ENCODE data around the gene FBXL7. TPM values are rescaled to one million over a fixed set of nuclear protein-coding genes. Genes with fewer than 3 reads are reported as not detected.

FBXL7 gene
- total RNA-seq, 1 donor from 2014 or later, result not detected

GRCh38 chr5:15510092-15510491 is 10.1 kb downstream of the FBXL7 start:
- no peak for DNase-seq (ENCODE audit: low spot score)
- H3K9me3 Mint-ChIP-seq, result peaks cover 4% of the 10 kb centered on the region
- H3K4me3 Mint-ChIP-seq (ENCODE audit: low read depth), result no peak overlapping the region

DNA sequence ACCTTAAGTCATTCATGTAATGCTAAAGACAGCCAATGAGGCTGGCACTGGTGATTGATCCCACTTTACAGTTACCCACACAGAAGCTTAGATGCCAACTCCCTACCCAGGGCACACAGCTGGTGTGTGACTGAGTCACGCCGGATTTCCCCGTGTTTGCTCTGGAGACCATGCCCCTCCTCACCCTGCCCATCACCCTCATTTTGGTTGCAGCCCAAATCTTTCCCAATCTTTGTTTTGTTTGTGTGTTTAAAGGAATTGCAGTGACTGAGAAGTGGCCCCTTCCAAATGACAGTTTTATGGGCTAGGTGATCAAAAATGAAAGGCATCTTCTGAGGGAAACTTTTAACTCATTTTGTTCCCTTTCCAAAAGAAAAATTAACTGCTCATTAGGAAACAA is 10.9 kb downstream of the FBXL7 start:
- intact Hi-C loops (cut with micrococcal nuclease), result no loop called here

More at GRCh38 chr5:15510092-15510491, 10.1 kb downstream of the FBXL7 start:
- Mint-ChIP-seq H3K27me3 (ENCODE audit: low read depth) (no peaks in the 10 kb centered on the region), H3K4me1 (ENCODE audit: low read depth) (no peaks in the 10 kb centered on the region), H3K36me3 (ENCODE audit: low read depth) (no peaks in the 10 kb centered on the region), H3K27ac (no peak overlapping the region)
- intact Hi-C loops (cut with micrococcal nuclease), result no loop called here

DNA sequence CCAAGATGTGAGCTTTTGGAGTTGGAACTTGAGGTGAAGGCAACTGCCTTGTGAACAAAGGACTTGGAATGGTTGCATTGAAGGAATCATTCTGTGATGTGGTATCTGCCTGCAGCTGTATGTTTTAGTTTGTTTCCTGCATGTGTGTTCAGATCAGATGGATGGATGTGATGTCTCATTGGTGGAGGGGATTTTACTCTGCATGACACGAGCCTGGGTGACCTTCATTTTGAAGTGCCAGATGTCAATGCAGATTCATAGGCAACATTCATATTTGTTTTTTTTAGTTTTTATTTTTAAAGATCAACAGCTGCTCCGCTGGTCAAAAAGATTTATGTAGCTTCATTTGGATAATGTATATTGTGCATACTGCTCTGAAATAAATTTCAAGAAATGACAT is 13.5 kb downstream of the FBXL7 start:
- intact Hi-C loops (cut with micrococcal nuclease), result no loop called here
- no peak overlapping the region for H3K4me3 Mint-ChIP-seq (ENCODE audit: low read depth)
- no peaks in the 10 kb centered on the region for H3K36me3 Mint-ChIP-seq (ENCODE audit: low read depth)
- peaks cover 17% of the 10 kb centered on the region for H3K9me3 Mint-ChIP-seq
- DNase-seq (ENCODE audit: low spot score), result no peak
- H3K27me3 Mint-ChIP-seq (ENCODE audit: low read depth), result no peaks in the 10 kb centered on the region
- H3K4me1 Mint-ChIP-seq (ENCODE audit: low read depth), result no peaks in the 10 kb centered on the region
- H3K27ac Mint-ChIP-seq, result no peak overlapping the region

More for the DNA sequence above, 10.9 kb downstream of the FBXL7 start:
- Mint-ChIP-seq H3K27ac (no peak overlapping the region), H3K4me1 (ENCODE audit: low read depth) (no peaks in the 10 kb centered on the region), H3K27me3 (ENCODE audit: low read depth) (no peaks in the 10 kb centered on the region), H3K36me3 (ENCODE audit: low read depth) (no peaks in the 10 kb centered on the region), H3K4me3 (ENCODE audit: low read depth) (no peak overlapping the region), H3K9me3 (no peaks in the 10 kb centered on the region)
- no peak for DNase-seq (ENCODE audit: low spot score)

DNA sequence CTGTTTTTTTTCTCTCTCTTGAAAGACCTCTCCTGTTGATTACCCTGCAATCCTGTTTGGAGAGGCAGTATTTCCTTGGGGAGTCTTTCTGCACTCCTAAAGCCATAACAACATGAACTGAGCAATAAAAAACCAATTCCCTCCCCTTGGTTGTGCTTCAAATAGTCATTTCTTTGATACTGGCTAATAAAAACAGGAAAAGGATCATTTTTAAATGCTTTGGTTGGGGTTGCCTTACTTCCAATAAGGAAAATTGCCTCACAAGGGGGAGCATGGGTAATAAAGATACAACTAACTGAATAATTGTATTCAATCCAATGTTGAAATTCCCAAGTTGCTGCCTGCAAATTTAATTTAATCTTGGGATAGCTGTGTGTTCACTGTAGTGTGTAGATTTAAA is 13.9 kb downstream of the FBXL7 start:
- H3K4me1 Mint-ChIP-seq (ENCODE audit: low read depth), result no peaks in the 10 kb centered on the region

DNA sequence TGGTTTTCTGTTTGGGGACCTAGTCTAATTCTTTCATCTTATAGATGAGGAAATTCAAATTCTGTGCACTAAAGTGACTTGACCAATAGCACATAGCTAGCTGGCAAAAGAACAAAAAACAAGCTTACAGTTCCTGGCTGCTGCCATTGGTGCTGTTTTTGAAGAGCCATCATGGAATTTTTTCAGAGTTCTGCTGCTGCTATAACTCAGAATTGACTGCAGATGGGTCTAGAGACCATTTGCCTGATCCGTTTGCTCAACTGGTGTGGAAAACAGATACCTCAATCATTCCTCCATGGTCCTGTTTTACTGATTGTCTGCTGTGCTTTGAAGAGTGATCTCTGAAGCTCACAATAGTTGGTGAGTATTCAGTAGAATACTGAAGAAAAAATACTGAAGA is 15.2 kb downstream of the FBXL7 start:
- intact Hi-C loops (cut with micrococcal nuclease), result no loop called here
- H3K4me1 Mint-ChIP-seq (ENCODE audit: low read depth), result no peaks in the 10 kb centered on the region
- H3K36me3 Mint-ChIP-seq (ENCODE audit: low read depth), result no peaks in the 10 kb centered on the region
- no peak overlapping the region for H3K4me3 Mint-ChIP-seq (ENCODE audit: low read depth)
- DNase-seq (ENCODE audit: low spot score), result no peak
- peaks cover 31% of the 10 kb centered on the region for H3K9me3 Mint-ChIP-seq
- no peaks in the 10 kb centered on the region for H3K27me3 Mint-ChIP-seq (ENCODE audit: low read depth)
- H3K27ac Mint-ChIP-seq, result no peak overlapping the region

More for the DNA sequence above, 13.9 kb downstream of the FBXL7 start:
- DNase-seq (ENCODE audit: low spot score), result no peak
- Mint-ChIP-seq H3K27me3 (ENCODE audit: low read depth) (no peaks in the 10 kb centered on the region), H3K36me3 (ENCODE audit: low read depth) (no peaks in the 10 kb centered on the region), H3K9me3 (peaks cover 21% of the 10 kb centered on the region), H3K27ac (no peak overlapping the region), H3K4me3 (ENCODE audit: low read depth) (no peak overlapping the region)
- intact Hi-C loops (cut with micrococcal nuclease), result no loop called here

- Mint-ChIP-seq H3K27me3 (ENCODE audit: low read depth) (no peaks in the 10 kb centered on the region), H3K9me3 (peaks cover 31% of the 10 kb centered on the region), H3K4me3 (ENCODE audit: low read depth) (no peak overlapping the region), H3K36me3 (ENCODE audit: low read depth) (no peaks in the 10 kb centered on the region), H3K27ac (no peak overlapping the region), H3K4me1 (ENCODE audit: low read depth) (no peaks in the 10 kb centered on the region)
- intact Hi-C loops (cut with micrococcal nuclease), result no loop called here
- DNase-seq (ENCODE audit: low spot score), result no peak
Observed at GRCh38 chr5:15516486-15516885, 16.5 kb downstream of the FBXL7 start.

GRCh38 chr5:15518786-15519185 is 18.8 kb downstream of the FBXL7 start:
- Mint-ChIP-seq H3K27me3 (ENCODE audit: low read depth) (no peaks in the 10 kb centered on the region), H3K4me3 (ENCODE audit: low read depth) (no peak overlapping the region), H3K36me3 (ENCODE audit: low read depth) (no peaks in the 10 kb centered on the region), H3K9me3 (peaks cover 37% of the 10 kb centered on the region), H3K27ac (no peak overlapping the region), H3K4me1 (ENCODE audit: low read depth) (no peaks in the 10 kb centered on the region)
- no peak for DNase-seq (ENCODE audit: low spot score)
- intact Hi-C loops (cut with micrococcal nuclease), result no loop called here

DNA sequence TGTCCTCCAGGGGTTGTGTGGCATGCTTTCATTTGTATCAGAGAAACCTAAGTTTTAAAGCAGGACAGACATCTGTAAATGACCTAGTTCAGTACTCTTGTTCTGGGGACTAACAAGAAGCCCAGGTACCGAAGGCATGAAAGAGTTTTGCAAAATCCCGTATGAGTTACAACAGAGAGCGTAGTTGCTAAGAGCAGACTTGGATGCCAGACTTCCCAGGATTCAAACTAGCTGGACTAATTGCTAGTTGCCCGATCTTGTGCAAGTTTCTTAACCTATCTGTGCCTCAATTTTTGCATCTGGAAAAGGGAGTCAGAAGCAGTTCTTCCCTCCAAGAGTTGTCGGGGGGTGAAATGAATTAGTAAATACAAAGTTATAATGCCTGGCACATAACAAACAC is 20.9 kb downstream of the FBXL7 start:
- Mint-ChIP-seq H3K4me1 (ENCODE audit: low read depth) (no peaks in the 10 kb centered on the region), H3K9me3 (peaks cover 43% of the 10 kb centered on the region), H3K4me3 (ENCODE audit: low read depth) (no peak overlapping the region), H3K36me3 (ENCODE audit: low read depth) (no peaks in the 10 kb centered on the region), H3K27ac (no peak overlapping the region), H3K27me3 (ENCODE audit: low read depth) (no peaks in the 10 kb centered on the region)
- no peak for DNase-seq (ENCODE audit: low spot score)
- intact Hi-C loops (cut with micrococcal nuclease), result no loop called here

- no peaks in the 10 kb centered on the region for H3K4me1 Mint-ChIP-seq (ENCODE audit: low read depth)
- no peaks in the 10 kb centered on the region for H3K36me3 Mint-ChIP-seq (ENCODE audit: low read depth)
- no peak for DNase-seq (ENCODE audit: low spot score)
- intact Hi-C loops (cut with micrococcal nuclease), result no loop called here
- peaks cover 38% of the 10 kb centered on the region for H3K9me3 Mint-ChIP-seq
- no peak overlapping the region for H3K4me3 Mint-ChIP-seq (ENCODE audit: low read depth)
- no peak overlapping the region for H3K27ac Mint-ChIP-seq
- no peaks in the 10 kb centered on the region for H3K27me3 Mint-ChIP-seq (ENCODE audit: low read depth)
Observed at GRCh38 chr5:15521381-15522186, 21.6 kb downstream of the FBXL7 start.

DNA sequence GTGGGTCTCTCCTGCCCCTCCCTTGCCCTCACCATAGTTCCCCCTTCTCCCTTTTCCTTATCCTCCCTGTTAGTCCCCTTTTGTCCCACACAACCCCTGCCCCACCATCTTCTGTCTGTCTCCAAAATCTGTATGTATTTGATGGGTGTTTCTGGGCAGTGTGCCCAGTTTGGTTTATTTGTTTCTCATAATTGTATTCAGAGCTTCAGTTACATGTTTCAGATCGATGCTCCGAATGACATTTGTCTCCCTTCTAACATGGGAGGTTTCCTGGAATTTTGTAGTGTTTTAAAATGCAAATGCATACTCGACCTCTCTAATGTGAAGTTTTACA is 22.2 kb downstream of the FBXL7 start:
- no peak overlapping the region for H3K27ac Mint-ChIP-seq

GRCh38 chr5:15524712-15525111 is 24.7 kb downstream of the FBXL7 start:
- Mint-ChIP-seq H3K27me3 (ENCODE audit: low read depth) (no peaks in the 10 kb centered on the region), H3K27ac (no peak overlapping the region), H3K9me3 (peaks cover 22% of the 10 kb centered on the region), H3K36me3 (ENCODE audit: low read depth) (no peaks in the 10 kb centered on the region), H3K4me1 (ENCODE audit: low read depth) (no peaks in the 10 kb centered on the region), H3K4me3 (ENCODE audit: low read depth) (no peak overlapping the region)
- DNase-seq (ENCODE audit: low spot score), result no peak
- intact Hi-C loops (cut with micrococcal nuclease), result no loop called here

More for the DNA sequence above, 22.2 kb downstream of the FBXL7 start:
- H3K4me1 Mint-ChIP-seq (ENCODE audit: low read depth), result no peaks in the 10 kb centered on the region
- intact Hi-C loops (cut with micrococcal nuclease), result no loop called here
- peaks cover 34% of the 10 kb centered on the region for H3K9me3 Mint-ChIP-seq
- DNase-seq (ENCODE audit: low spot score), result no peak
- H3K4me3 Mint-ChIP-seq (ENCODE audit: low read depth), result no peak overlapping the region
- H3K27me3 Mint-ChIP-seq (ENCODE audit: low read depth), result no peaks in the 10 kb centered on the region
- no peaks in the 10 kb centered on the region for H3K36me3 Mint-ChIP-seq (ENCODE audit: low read depth)

DNA sequence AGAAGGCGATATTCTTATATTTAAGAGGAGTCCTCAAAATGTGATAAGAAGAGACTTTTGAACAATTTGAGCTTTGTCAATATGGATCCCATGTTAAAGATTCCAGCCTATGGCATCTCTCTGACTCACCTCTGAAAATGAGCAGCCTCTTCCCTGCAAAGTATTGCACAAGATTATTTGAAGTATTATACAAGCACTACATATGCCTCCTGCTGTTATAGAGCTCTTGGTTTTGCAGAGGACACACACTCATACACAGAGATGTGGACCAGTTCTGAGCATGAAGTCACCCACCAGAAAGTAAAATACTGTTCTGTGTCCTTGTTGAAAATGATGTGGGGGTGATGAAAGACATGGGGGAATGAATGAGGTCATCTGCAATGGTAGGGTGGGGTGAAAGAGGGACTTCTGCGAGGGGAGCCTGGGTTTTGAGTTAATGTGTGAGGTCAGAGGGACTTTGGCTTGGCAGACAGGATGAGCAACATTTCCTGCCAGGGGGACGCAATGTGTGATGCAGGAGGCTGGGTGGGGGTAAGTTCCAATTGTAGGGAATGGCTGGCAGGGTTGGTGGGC is 25.8 kb downstream of the FBXL7 start:
- H3K36me3 Mint-ChIP-seq (ENCODE audit: low read depth), result no peaks in the 10 kb centered on the region
- no peaks in the 10 kb centered on the region for H3K27me3 Mint-ChIP-seq (ENCODE audit: low read depth)
- no peak overlapping the region for H3K27ac Mint-ChIP-seq
- no peak for DNase-seq (ENCODE audit: low spot score)
- no peaks in the 10 kb centered on the region for H3K4me1 Mint-ChIP-seq (ENCODE audit: low read depth)
- H3K9me3 Mint-ChIP-seq, result peaks cover 17% of the 10 kb centered on the region
- no peak overlapping the region for H3K4me3 Mint-ChIP-seq (ENCODE audit: low read depth)
- intact Hi-C loops (cut with micrococcal nuclease), result no loop called here

DNA sequence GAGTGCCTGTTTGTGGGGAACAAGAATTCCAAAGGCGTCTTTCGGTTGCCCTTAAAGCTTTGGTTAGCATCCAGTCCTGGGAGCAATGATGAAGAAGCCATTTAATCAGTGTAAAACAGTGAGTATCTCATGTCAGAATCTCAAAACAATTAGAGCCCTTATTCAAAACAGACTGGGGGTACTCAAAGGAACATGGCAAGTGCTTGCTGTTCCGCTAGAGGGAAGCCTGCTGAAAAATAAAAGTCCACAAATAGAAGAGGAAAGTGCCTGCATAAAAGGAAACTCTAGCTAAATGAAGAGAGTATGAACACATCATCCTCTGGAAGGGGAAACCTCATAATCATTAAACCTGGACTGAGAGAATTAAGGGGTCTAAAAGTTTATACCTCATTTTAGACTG is 26.4 kb downstream of the FBXL7 start:
- DNase-seq (ENCODE audit: low spot score), result no peak
- H3K36me3 Mint-ChIP-seq (ENCODE audit: low read depth), result no peaks in the 10 kb centered on the region
- no peak overlapping the region for H3K27ac Mint-ChIP-seq
- no peak overlapping the region for H3K4me3 Mint-ChIP-seq (ENCODE audit: low read depth)
- H3K4me1 Mint-ChIP-seq (ENCODE audit: low read depth), result no peaks in the 10 kb centered on the region
- peaks cover 17% of the 10 kb centered on the region for H3K9me3 Mint-ChIP-seq
- no peaks in the 10 kb centered on the region for H3K27me3 Mint-ChIP-seq (ENCODE audit: low read depth)
- intact Hi-C loops (cut with micrococcal nuclease), result no loop called here
